CD4-positive, alpha-beta T cell (primary cell): ENCODE data around the gene UPF3B. TPM values are rescaled to one million over a fixed set of nuclear protein-coding genes. Genes with fewer than 3 reads are reported as not detected.

Experiments
- ATAC-seq: fragments of 200-7000 bp; cut with Tn5 transposase; one replicate; pipeline ENCODE4 v1.10.0; 2022; ENCODE audit warnings: mild to moderate bottlenecking; ENCODE audit not compliant: poor library complexity
- CTCF ChIA-PET: fragments of 350-600 bp; sonication (Branson Sonifier 250); formaldehyde crosslinking; loops from one replicate; lab custom pipeline; 2021; ENCODE audit warnings: antibody characterized with exemption, inconsistent platforms; lab: Charles Lee
- POLR2A ChIA-PET: fragments of 350-600 bp; sonication (Branson Sonifier 250); formaldehyde crosslinking; loops from one replicate; lab custom pipeline; 2021; ENCODE audit warnings: antibody characterized with exemption, inconsistent platforms; lab: Charles Lee
- DNase-seq, 14 experiments: peaks; one replicate each; pipeline ENCODE4 v3.0.0-alpha.2; 2013 to 2020; ENCODE audit warnings: mixed read lengths in 2 of 14
- H3K27ac ChIP-seq, 2 donors: one replicate each; pipeline versions ENCODE4 v1.5.1 to v1.7.0; 2013; ENCODE audit warnings: low read length in 2 of 2, low read depth in 1 of 2, mild to moderate bottlenecking in 1 of 2
- H3K27me3 ChIP-seq, 2 experiments: 1 replicate in 1 of 2; 2 replicates in 1 of 2; pipeline versions ENCODE4 v1.6.1 to v1.7.0; 2013; ENCODE audit warnings: low read length in 2 of 2, control low read depth in 1 of 2, mild to moderate bottlenecking in 1 of 2, moderate library complexity in 1 of 2; ENCODE audit not compliant: insufficient read depth in 2 of 2, control insufficient read depth in 1 of 2
- H3K36me3 ChIP-seq: one replicate; pipeline ENCODE4 v1.6.1; 2013; ENCODE audit warnings: low read length, control low read depth; ENCODE audit not compliant: insufficient read depth
- H3K4me1 ChIP-seq: one replicate; pipeline ENCODE4 v1.6.1; 2013; ENCODE audit warnings: low read length, control low read depth; ENCODE audit not compliant: insufficient read depth
- H3K4me3 ChIP-seq: one replicate; pipeline ENCODE4 v1.5.1; 2013; ENCODE audit warnings: mild to moderate bottlenecking, low read length, moderate library complexity
- H3K9me3 ChIP-seq, 2 experiments: 1 replicate in 1 of 2; 2 replicates in 1 of 2; pipeline versions ENCODE4 v1.6.1 to v1.7.0; 2013; ENCODE audit warnings: low read length in 2 of 2, mild to moderate bottlenecking in 2 of 2, control low read depth in 1 of 2, moderate library complexity in 1 of 2; ENCODE audit not compliant: control insufficient read depth in 1 of 2, insufficient read depth in 1 of 2
- H3K27ac Mint-ChIP-seq: one replicate; pipeline ENCODE4 v1.8.0; 2020; ENCODE audit warnings: mixed read lengths
- H3K27me3 Mint-ChIP-seq: one replicate; pipeline ENCODE4 v1.8.0; 2021; ENCODE audit warnings: mixed read lengths
- H3K36me3 Mint-ChIP-seq: one replicate; pipeline ENCODE4 v1.8.0; 2021; ENCODE audit warnings: low read depth, mixed read lengths
- H3K4me1 Mint-ChIP-seq: one replicate; pipeline ENCODE4 v1.8.0; 2021; ENCODE audit warnings: low read depth, mixed read lengths
- H3K4me3 Mint-ChIP-seq: one replicate; pipeline ENCODE4 v1.8.0; 2020; ENCODE audit warnings: mild to moderate bottlenecking, mixed read lengths
- H3K9me3 Mint-ChIP-seq: one replicate; pipeline ENCODE4 v1.8.0; 2020; ENCODE audit warnings: mixed read lengths
- intact Hi-C, 2 experiments: fragments of 100-400 bp; cut with DNase I in 1 of 2; cut with micrococcal nuclease in 1 of 2; formaldehyde crosslinking; loops; one replicate each; pipeline versions ENCODE4 v1.15.1 to v1.9.0; 2023 to 2025; cut with DNase I, micrococcal nuclease
- total RNA-seq, 174 experiments: library from RNA in 2 of 174; stranded (reverse) in 2 of 174; gene quantifications; one replicate each; pipeline ENCODE4 v1.2.3 and lab custom pipeline; 2021 to 2026
- TF ChIP-seq, protein P1 (sequence below): fragments of 200-600 bp; IDR thresholded peaks from one replicate; pipeline ENCODE4 v1.8.0; 2022; ENCODE audit warnings: antibody characterized with exemption, mild to moderate bottlenecking

UPF3B gene
- total RNA-seq, 2 experiments from 2014 or later, result 4.7 to 5.7 TPM

DNA sequence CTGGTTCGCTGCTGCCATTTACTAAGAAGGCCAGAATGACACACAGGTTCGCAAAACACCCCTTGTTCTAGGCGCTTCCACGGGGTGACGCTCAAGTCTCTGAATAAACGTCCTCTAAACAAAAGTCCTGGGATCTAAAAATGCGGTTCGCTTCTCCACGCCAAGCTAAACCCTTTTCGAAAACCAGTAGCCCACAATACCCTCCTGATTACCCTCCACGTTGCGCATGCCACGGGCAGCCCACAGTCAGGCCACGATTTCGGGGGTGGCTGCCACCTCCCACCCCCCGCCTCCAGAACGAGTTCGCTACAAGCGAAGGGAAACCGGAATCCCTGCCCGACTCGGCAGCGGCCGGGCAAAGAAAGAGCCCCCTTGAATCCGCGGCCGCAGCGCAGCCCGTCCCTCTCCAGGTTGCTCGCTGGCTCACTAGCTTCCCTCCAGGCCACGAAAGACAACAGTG is 61.8 kb downstream of the UPF3B start:
- H3K4me3 ChIP-seq, result peak overlapping the region; percentile 98
- ChIA-PET CTCF (interaction anchor here (1.2 to 1.9 kb wide), 3 partner anchors 62 to 97 kb away, joined by 3 to 9 read pairs (median 4); partner anchors contain the start of gene UPF3B), POLR2A (interaction anchor here (0.6 to 3.9 kb wide), 31 partner anchors 10 to 1444 kb away, joined by 3 to 90 read pairs (median 5); partner anchors contain the start of genes CUL4B, DOCK11, MCTS1 and NDUFA1)
- H3K36me3 Mint-ChIP-seq, result peaks cover 50% of the 10 kb centered on the region
- no peaks in the 10 kb centered on the region for H3K27me3 Mint-ChIP-seq
- peak in 13 of 14 experiments; percentile 3 to 71 (median 22) for DNase-seq
- no peaks in the 10 kb centered on the region for H3K9me3 Mint-ChIP-seq
- H3K27ac ChIP-seq, result peak overlapping the region; percentile 91 to 97
- H3K9me3 ChIP-seq, result no peaks in the 10 kb centered on the region
- TF ChIP-seq, protein P1, sequence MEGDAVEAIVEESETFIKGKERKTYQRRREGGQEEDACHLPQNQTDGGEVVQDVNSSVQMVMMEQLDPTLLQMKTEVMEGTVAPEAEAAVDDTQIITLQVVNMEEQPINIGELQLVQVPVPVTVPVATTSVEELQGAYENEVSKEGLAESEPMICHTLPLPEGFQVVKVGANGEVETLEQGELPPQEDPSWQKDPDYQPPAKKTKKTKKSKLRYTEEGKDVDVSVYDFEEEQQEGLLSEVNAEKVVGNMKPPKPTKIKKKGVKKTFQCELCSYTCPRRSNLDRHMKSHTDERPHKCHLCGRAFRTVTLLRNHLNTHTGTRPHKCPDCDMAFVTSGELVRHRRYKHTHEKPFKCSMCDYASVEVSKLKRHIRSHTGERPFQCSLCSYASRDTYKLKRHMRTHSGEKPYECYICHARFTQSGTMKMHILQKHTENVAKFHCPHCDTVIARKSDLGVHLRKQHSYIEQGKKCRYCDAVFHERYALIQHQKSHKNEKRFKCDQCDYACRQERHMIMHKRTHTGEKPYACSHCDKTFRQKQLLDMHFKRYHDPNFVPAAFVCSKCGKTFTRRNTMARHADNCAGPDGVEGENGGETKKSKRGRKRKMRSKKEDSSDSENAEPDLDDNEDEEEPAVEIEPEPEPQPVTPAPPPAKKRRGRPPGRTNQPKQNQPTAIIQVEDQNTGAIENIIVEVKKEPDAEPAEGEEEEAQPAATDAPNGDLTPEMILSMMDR, result peak; percentile 26
- peak overlapping the region; percentile 98 for H3K27ac Mint-ChIP-seq
- intact Hi-C loops, result loop anchor here (2.0 to 5.0 kb wide), 5 partner anchors 61 to 319 kb away; partner anchors contain the start of genes UPF3B (in 2 of the 2), NDUFA1 (in 1 of the 2) and RNF113A (in 1 of the 2)
- ATAC-seq, result peak; percentile 20
- H3K36me3 ChIP-seq, result peaks cover 32% of the 10 kb centered on the region
- no peaks in the 10 kb centered on the region for H3K27me3 ChIP-seq
- peaks cover 32% of the 10 kb centered on the region for H3K4me1 Mint-ChIP-seq
- peaks cover 35% of the 10 kb centered on the region for H3K4me1 ChIP-seq
- peak overlapping the region; percentile 99 for H3K4me3 Mint-ChIP-seq

DNA sequence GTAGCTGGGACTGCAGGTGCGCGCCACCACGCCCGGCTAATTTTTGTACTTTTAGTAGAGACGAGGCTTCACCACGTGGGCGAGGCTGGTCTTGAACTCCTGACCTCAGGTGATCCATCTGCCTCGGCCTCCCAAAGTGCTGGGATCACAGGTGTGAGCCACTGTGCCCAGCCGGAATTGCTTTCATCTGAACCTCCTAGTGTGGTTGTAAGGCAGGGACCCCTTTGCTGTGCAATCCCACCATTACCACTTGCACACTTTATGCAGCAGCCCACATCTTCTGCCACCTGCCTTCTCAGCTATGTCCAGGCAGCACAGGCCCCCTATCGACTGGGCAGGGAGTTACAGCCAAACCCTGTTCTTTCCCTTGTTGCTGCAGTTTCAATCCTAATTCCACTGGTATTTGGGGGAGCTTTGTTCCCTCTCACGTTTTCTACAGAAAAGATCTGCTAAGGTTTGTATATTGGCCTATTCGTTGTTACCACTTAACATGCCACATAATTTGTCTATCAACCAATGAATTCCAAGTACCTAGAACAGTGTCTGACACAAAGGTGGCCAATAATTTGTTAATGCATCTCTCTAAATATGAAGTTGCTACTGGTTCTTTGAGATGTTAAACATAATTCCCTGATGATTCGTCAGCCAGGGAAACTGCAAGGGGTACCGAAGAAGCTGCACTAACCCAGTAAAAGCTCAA is 67.9 kb downstream of the UPF3B start:
- peaks cover 51% of the 10 kb centered on the region for H3K36me3 Mint-ChIP-seq
- Histone ChIP-seq H3K4me1 (peaks cover 28% of the 10 kb centered on the region), H3K36me3 (peaks cover 55% of the 10 kb centered on the region), H3K9me3 (no peaks in the 10 kb centered on the region), H3K4me3 (no peak overlapping the region), H3K27ac (no peak overlapping the region), H3K27me3 (no peaks in the 10 kb centered on the region)
- intact Hi-C loops, result loop anchor here in 1 of 2 experiments (5.0 kb wide), 1 partner anchor 178 kb away; the partner anchor contains the start of gene NKRF
- H3K27me3 Mint-ChIP-seq, result no peaks in the 10 kb centered on the region
- H3K4me3 Mint-ChIP-seq, result no peak overlapping the region
- ATAC-seq (peak; percentile 88), DNase-seq (peak; percentile 15 to 70 (median 36))
- POLR2A ChIA-PET, result interaction anchor here (1.1 to 1.4 kb wide), 2 partner anchors 27 to 210 kb away, joined by 5 to 6 read pairs; partner anchors contain the start of genes SOWAHD and UBE2A
- no peaks in the 10 kb centered on the region for H3K9me3 Mint-ChIP-seq
- CTCF ChIA-PET, result interaction anchor here (0.6 to 1.7 kb wide), 6 partner anchors 11 to 817 kb away, joined by 3 to 6 read pairs (median 3); partner anchors contain the start of gene SOWAHD
- TF ChIP-seq, protein P1, result peak; percentile 41
- H3K27ac Mint-ChIP-seq, result peak overlapping the region; percentile 15
- peaks cover 27% of the 10 kb centered on the region for H3K4me1 Mint-ChIP-seq

Other genes starting within 250 kb of the UPF3B start
- 10 to 100 TPM; 16.4 to 16.5 TPM for gene NKRF, start 246.5 kb downstream of the UPF3B start, total RNA-seq
- gene SEPTIN6, start 159.8 kb downstream of the UPF3B start, total RNA-seq, result 100 to 1,000 TPM; 132 to 134 TPM
- under 1 TPM; 0.25 to 0.44 TPM for gene SOWAHD, start 94.4 kb downstream of the UPF3B start, total RNA-seq
- 1,000 to 10,000 TPM; 3,712 to 3,978 TPM for gene RPL39, start 61.3 kb downstream of the UPF3B start, total RNA-seq
- 10 to 100 TPM; 32.5 to 33.5 TPM for gene RNF113A, start 18.8 kb upstream of the UPF3B start, total RNA-seq
- gene NDUFA1, start 18.9 kb upstream of the UPF3B start, total RNA-seq, result 10 to 100 TPM; 45.4 to 46.2 TPM
- not detected for gene AKAP14, start 42.9 kb upstream of the UPF3B start, total RNA-seq
- 10 to 100 TPM; 14.5 to 15.6 TPM for gene NKAP, start 90.8 kb upstream of the UPF3B start, total RNA-seq
- not detected for gene RHOXF2B, start 224.7 kb upstream of the UPF3B start, total RNA-seq